K562 (cell line): ENCODE data around the gene C20orf173. TPM values are rescaled to one million over a fixed set of nuclear protein-coding genes. Genes with fewer than 3 reads are reported as not detected.

Experiments
- ATAC-seq: fragments of 200-7000 bp; cut with Tn5 transposase; 3 replicates; pipeline ENCODE4 v1.9.1; 2020; ENCODE audit warnings: moderate library complexity
- BruUV-seq: library from RNA; stranded (reverse); fragments of 400-500 nt; replicated peaks from 2 replicates; lab custom pipeline; 2021; lab: Mats Ljungman, UMichigan
- CTCF ChIA-PET: fragments of 300-600 bp; formaldehyde crosslinking; extraction: SDS; loops from one replicate; lab custom pipeline; 2021; ENCODE audit warnings: low intra/inter-chr PET ratio; lab: Yijun Ruan, JAX
- POLR2A ChIA-PET: fragments of 300-600, 350-650 bp; sonication (Branson Sonifier 250); formaldehyde crosslinking; extraction: SDS; loops from one replicate; lab custom pipeline; 2021; ENCODE audit warnings: antibody characterized with exemption, inconsistent platforms; lab: Yijun Ruan, JAX
- DNase-seq, 4 experiments: peaks; one replicate each; pipeline versions ENCODE4 v3.0.0 to v3.0.0-alpha.2; 2011 to 2018; ENCODE audit warnings: low spot score in 3 of 4, mixed read lengths in 3 of 4; ENCODE audit errors: extremely low read depth in 1 of 4
- FAIRE-seq: peaks from 2 replicates; lab custom pipeline; 2011; peaks lifted over from hg19 to GRCh38; lab: Jason Lieb, UNC
- H2AFZ ChIP-seq: 2 replicates; pipeline ENCODE4 v1.6.0; 2011; ENCODE audit warnings: low read depth, low read length, control low read depth, inconsistent platforms
- H3K27ac ChIP-seq: fragments of 200-600 bp; 3 replicates; pipeline ENCODE4 v1.8.0; 2011; ENCODE audit warnings: low read depth, mild to moderate bottlenecking, control low read depth, inconsistent platforms, low read length, moderate library complexity, mixed read lengths; ENCODE audit errors: extremely low read depth
- H3K27me3 ChIP-seq, 2 experiments: fragments of 300-600 bp in 1 of 2; 2 replicates in 1 of 2; 3 replicates in 1 of 2; pipeline versions ENCODE4 v1.6.0 to v1.8.0; 2011; ENCODE audit warnings: inconsistent platforms in 2 of 2, low read length in 2 of 2, mild to moderate bottlenecking in 1 of 2, mixed read lengths in 1 of 2, moderate library complexity in 1 of 2; ENCODE audit not compliant: control insufficient read depth in 2 of 2, insufficient read depth in 2 of 2
- H3K36me3 ChIP-seq: fragments of 300-600 bp; 3 replicates; pipeline ENCODE4 v1.8.0; 2011; ENCODE audit warnings: mild to moderate bottlenecking, low read length, inconsistent platforms; ENCODE audit not compliant: control insufficient read depth, insufficient read depth
- H3K4me1 ChIP-seq, 2 experiments: fragments of 200-600 bp in 1 of 2; replicated peaks in 1 of 2; 2 replicates in 1 of 2; 3 replicates in 1 of 2; pipeline versions ENCODE4 v1.5.1 to v1.8.0; 2011; ENCODE audit warnings: inconsistent platforms in 2 of 2, low read length in 2 of 2, mild to moderate bottlenecking in 1 of 2, mixed read lengths in 1 of 2, moderate library complexity in 1 of 2; ENCODE audit not compliant: control insufficient read depth in 2 of 2, insufficient read depth in 2 of 2
- H3K4me2 ChIP-seq: 2 replicates; pipeline ENCODE4 v1.6.1; 2011; ENCODE audit warnings: low read length, control low read depth, inconsistent platforms, mixed read lengths; ENCODE audit not compliant: insufficient read depth
- H3K4me3 ChIP-seq: fragments of 200-600 bp; sonication (generic), shearing (Covaris generic); 2 replicates; pipeline ENCODE4 v1.5.1; 2016; ENCODE audit warnings: control low read depth, inconsistent platforms
- H3K79me2 ChIP-seq: fragments of 200-600 bp; 3 replicates; pipeline ENCODE4 v1.8.0; 2011; ENCODE audit warnings: low read length, inconsistent platforms; ENCODE audit not compliant: control insufficient read depth, insufficient read depth
- H3K9ac ChIP-seq, 2 experiments: 2 replicates each; pipeline versions ENCODE4 v1.6.0 to v1.6.1; 2011; ENCODE audit warnings: low read depth in 2 of 2, low read length in 2 of 2, control low read depth in 1 of 2, inconsistent platforms in 1 of 2, mild to moderate bottlenecking in 1 of 2, mixed read lengths in 1 of 2; ENCODE audit not compliant: insufficient read depth in 1 of 2
- H3K9me1 ChIP-seq: one replicate; pipeline ENCODE4 v1.6.0; 2011; ENCODE audit warnings: inconsistent platforms, mild to moderate bottlenecking, low read length, moderate library complexity; ENCODE audit not compliant: control insufficient read depth, insufficient read depth
- H3K9me3 ChIP-seq: replicated peaks from 2 replicates; pipeline ENCODE4 v1.5.1; 2011; ENCODE audit warnings: low read depth, low read length, inconsistent platforms; ENCODE audit not compliant: control insufficient read depth, insufficient read depth
- H4K20me1 ChIP-seq: replicated peaks from 2 replicates; pipeline ENCODE4 v1.6.1; 2011; ENCODE audit warnings: low read length, inconsistent platforms, mixed read lengths; ENCODE audit not compliant: control insufficient read depth, insufficient read depth
- BCLAF1 ChIP-seq, 2 experiments: fragments of 450-650 bp in 1 of 2; IDR thresholded peaks; 2 replicates each; pipeline ENCODE4 v1.6.1; 2011 to 2017; ENCODE audit warnings: low read depth in 2 of 2, antibody characterized with exemption in 1 of 2, borderline replicate concordance in 1 of 2, low read length in 1 of 2, mild to moderate bottlenecking in 1 of 2, mixed read lengths in 1 of 2; ENCODE audit not compliant: control insufficient read depth in 1 of 2
- HMG20B ChIP-seq: fragments of 250-450 bp; sonication (Bioruptor Pico); IDR thresholded peaks from 2 replicates; pipeline ENCODE4 v1.5.0; 2021; ENCODE audit warnings: mild to moderate bottlenecking
- RAD21 ChIP-seq, 2 experiments: fragments of 250-450 bp in 1 of 2; fragments of 450-650 bp in 1 of 2; sonication (Bioruptor Pico) in 1 of 2; formaldehyde crosslinking in 1 of 2; IDR thresholded peaks in 1 of 2; conservative IDR thresholded peaks in 1 of 2; 2 replicates each; pipeline versions ENCODE4 v1.4.0 to v1.8.0; 2020 to 2022; ENCODE audit warnings: mild to moderate bottlenecking in 2 of 2, moderate library complexity in 1 of 2
- REST ChIP-seq, 2 experiments: fragments of 450-650 bp; formaldehyde crosslinking in 1 of 2; IDR thresholded peaks; 2 replicates each; pipeline versions ENCODE4 v1.4.0 to v1.6.1; 2014 to 2020; ENCODE audit warnings: mild to moderate bottlenecking in 2 of 2, borderline replicate concordance in 1 of 2, low read depth in 1 of 2
- SMC3 ChIP-seq: conservative IDR thresholded peaks from 2 replicates; pipeline ENCODE4 v1.6.1; 2011; ENCODE audit warnings: low read depth, low read length, improper control_type of control experiment; ENCODE audit not compliant: insufficient read depth
- STAG1 ChIP-seq: sonication (generic); formaldehyde crosslinking; IDR thresholded peaks from 2 replicates; pipeline ENCODE4 v1.5.0; 2020; ENCODE audit warnings: missing genetic modification reagents, borderline replicate concordance
- WGBS: fragments of 100-300 bp; shearing (Covaris generic); methylation state at CpG from one replicate; pipeline ENCODE4 v1.1.6; 2016; ENCODE audit warnings: low coverage, mixed read lengths; ENCODE audit not compliant: insufficient coverage; ENCODE audit errors: missing lambda C conversion rate; 5-methylcytosine and 5-hydroxymethylcytosine counted together
- in situ Hi-C: fragments of 300-500 bp; cut with MboI; formaldehyde crosslinking; loops from 4 replicates; pipeline ENCODE4 v1.15.0; 2018; ENCODE audit warnings: inconsistent platforms, mixed read lengths
- intact Hi-C: fragments of 100-400 bp; cut with micrococcal nuclease; formaldehyde crosslinking; loops from 2 replicates; pipeline ENCODE4 v1.14.2; 2022
- polyA plus RNA-seq, 8 experiments: library from polyadenylated mRNA; depleted of rRNA in 4 of 8; stranded (reverse) in 5 of 8; unstranded in 3 of 8; fragments of >200 nt; fragmentation: Nextera tagmentation in 2 of 8; fragmentation: Illumina TruSeq in 1 of 8; extraction: Ambion mirVana in 2 of 8; extraction: Trizol in 1 of 8; gene quantifications; 2 replicates each; pipeline versions ENCODE4 v1.2.1 to v1.2.3, GENCODE V29; 2011 to 2014; ENCODE audit warnings: inconsistent platforms in 1 of 8, missing spikeins in 1 of 8
- total RNA-seq, 7 experiments: library from RNA; depleted of rRNA in 6 of 7; stranded (reverse); fragments of >200 nt in 6 of 7; fragmentation: Illumina TruSeq in 2 of 7; extraction: Trizol in 2 of 7; gene quantifications; 2 replicates each; pipeline versions ENCODE4 v1.2.1 to v1.2.3, GENCODE V29; 2011 to 2021; ENCODE audit warnings: low replicate concordance in 1 of 7

The C20orf173 gene
- total and polyA plus RNA-seq, 9 of the 15 experiments (the other 6 are each of a cell fraction or from before 2014, with no cell fraction given), result not detected

GRCh38 chr20:35511814-35512420, 17.5 kb downstream of the C20orf173 start:
- FAIRE-seq, result peak; percentile 91
- no peak for TF ChIP-seq BCLAF1 (IDR thresholded peaks at IDR 0.05; ENCODE audit: borderline replicate concordance in 1 of 2, control insufficient read depth in 1 of 2, low read depth in 2 of 2, low read length in 1 of 2)
- no peak for TF ChIP-seq HMG20B (CRISPR knock-in tag)
- TF ChIP-seq REST (IDR thresholded peaks at IDR 0.05; ENCODE audit: borderline replicate concordance), result peak; percentile 49; the same call in 1 of the 2 replicates
- TF ChIP-seq REST (CRISPR knock-in tag; IDR thresholded peaks at IDR 0.05; ENCODE audit: low read depth), result no peak
- peak; percentile 42; the same call in 1 of the 2 replicates for TF ChIP-seq STAG1
- TF ChIP-seq RAD21 (CRISPR knock-in tag; conservative IDR thresholded peaks at IDR 0.05 in 1 of 2, IDR thresholded peaks at IDR 0.05 in 1 of 2), result peak; percentile 61 to 79
- peak; percentile 33; the same call in 1 of the 2 replicates for TF ChIP-seq SMC3

More at GRCh38 chr20:35511814-35512420, 17.5 kb downstream of the C20orf173 start:
- H4K20me1 ChIP-seq, result peaks cover 3% of the 10 kb centered on the region; the same call in 1 of the 2 replicates
- WGBS, result 86% methylated on average over 2 of the region's 2 CpGs
- H3K9me1 ChIP-seq, result no peaks in the 10 kb centered on the region
- no peak overlapping the region for H3K4me2 ChIP-seq
- POLR2A ChIA-PET, result interaction anchor here (0.6 to 2.9 kb wide), 3 partner anchors 10 to 505 kb away, joined by 3 to 14 read pairs (median 3); no protein-coding TSS in a partner anchor
- BruUV-seq, result no TSS peak
- intact Hi-C loops, result loop anchor here (5.0 kb wide), 1 partner anchor 90 kb away; no protein-coding TSS in a partner anchor
- no peak overlapping the region for H3K27ac ChIP-seq
- in situ Hi-C loops, result no loop called here
- peaks cover 11 to 18% of the 10 kb centered on the region in 2 experiments; a peak in 4 of 5 replicates for H3K4me1 ChIP-seq
- H3K79me2 ChIP-seq, result no peaks in the 10 kb centered on the region
- no peak overlapping the region for H2AFZ ChIP-seq
- H3K9ac ChIP-seq, result no peak overlapping the region
- H3K36me3 ChIP-seq, result peaks cover 52% of the 10 kb centered on the region; the same call in 2 of the 3 replicates
- CTCF ChIA-PET, result interaction anchor here (0.9 to 1.7 kb wide), 2 partner anchors 48 to 481 kb away, joined by 3 to 7 read pairs; no protein-coding TSS in a partner anchor
- peak in 3 of 4 experiments; percentile 30 to 48 (median 37) for DNase-seq
- H3K27me3 ChIP-seq, result no peaks in the 10 kb centered on the region
- no peak overlapping the region for H3K4me3 ChIP-seq
- peak; percentile 65 for ATAC-seq
- H3K9me3 ChIP-seq, result no peaks in the 10 kb centered on the region
